ENCODE measurements around the gene BCAR1.
"Not testable (repeated sequence)": the region's sequence is repeated elsewhere in the genome, so short reads cannot be mapped to it uniquely, and the experiment has no call there.

Gene BCAR1

DNA sequence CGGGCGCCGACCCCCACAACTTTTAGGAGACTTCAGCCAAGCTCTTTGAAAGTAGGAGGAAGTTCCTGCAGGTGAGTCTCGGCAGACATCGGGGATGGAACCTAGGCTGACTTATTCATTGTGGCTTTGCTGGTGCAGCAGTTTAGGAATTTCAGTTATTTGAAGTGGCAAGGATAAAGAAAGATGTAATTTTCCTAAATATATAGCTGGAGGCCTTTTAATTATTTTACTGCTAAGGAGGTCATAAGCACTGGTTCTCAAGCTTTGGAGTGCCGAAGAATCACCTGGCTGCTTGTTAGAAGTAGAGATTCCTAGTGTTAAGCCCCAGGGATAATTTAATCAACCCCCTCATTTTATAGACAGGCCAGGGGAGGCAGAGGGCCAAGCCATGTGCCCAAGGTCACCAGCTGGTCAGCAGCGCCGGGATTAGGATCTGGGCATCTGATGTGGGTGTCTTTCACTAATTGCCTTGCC, 28.9 kb upstream of the BCAR1 start:
- no peak overlapping the region for H3K27ac ChIP-seq
- TF ChIP-seq, protein P1, sequence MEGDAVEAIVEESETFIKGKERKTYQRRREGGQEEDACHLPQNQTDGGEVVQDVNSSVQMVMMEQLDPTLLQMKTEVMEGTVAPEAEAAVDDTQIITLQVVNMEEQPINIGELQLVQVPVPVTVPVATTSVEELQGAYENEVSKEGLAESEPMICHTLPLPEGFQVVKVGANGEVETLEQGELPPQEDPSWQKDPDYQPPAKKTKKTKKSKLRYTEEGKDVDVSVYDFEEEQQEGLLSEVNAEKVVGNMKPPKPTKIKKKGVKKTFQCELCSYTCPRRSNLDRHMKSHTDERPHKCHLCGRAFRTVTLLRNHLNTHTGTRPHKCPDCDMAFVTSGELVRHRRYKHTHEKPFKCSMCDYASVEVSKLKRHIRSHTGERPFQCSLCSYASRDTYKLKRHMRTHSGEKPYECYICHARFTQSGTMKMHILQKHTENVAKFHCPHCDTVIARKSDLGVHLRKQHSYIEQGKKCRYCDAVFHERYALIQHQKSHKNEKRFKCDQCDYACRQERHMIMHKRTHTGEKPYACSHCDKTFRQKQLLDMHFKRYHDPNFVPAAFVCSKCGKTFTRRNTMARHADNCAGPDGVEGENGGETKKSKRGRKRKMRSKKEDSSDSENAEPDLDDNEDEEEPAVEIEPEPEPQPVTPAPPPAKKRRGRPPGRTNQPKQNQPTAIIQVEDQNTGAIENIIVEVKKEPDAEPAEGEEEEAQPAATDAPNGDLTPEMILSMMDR (conservative IDR thresholded peaks at IDR 0.05) = no peak
- TF ChIP-seq ZFX (IDR thresholded peaks at IDR 0.05) = no peak

DNA sequence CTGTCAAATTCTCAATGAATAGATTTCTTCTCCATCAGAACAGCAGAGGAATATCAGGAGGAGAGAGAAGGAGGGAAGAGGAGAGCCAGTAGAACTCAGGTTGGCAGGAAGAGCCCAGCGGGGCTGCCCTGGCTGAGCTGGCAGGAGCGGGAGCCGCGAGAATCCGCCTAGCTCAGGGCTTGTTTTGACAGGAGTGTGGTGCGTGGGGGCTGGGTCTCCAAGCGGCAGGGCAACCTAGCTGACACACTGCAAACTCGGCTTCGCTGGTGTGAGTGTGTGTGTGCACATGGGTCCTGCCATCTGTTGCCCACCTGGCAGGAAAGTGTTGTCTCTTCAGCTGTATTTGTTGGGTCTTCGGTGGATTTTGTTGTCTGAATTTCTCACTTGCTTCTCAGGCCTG, 27.9 kb upstream of the BCAR1 start:
- H3K27ac ChIP-seq = no peak overlapping the region
- no peak for TF ChIP-seq ZFX (IDR thresholded peaks at IDR 0.05)
- TF ChIP-seq, protein P1 (conservative IDR thresholded peaks at IDR 0.05) = no peak

DNA sequence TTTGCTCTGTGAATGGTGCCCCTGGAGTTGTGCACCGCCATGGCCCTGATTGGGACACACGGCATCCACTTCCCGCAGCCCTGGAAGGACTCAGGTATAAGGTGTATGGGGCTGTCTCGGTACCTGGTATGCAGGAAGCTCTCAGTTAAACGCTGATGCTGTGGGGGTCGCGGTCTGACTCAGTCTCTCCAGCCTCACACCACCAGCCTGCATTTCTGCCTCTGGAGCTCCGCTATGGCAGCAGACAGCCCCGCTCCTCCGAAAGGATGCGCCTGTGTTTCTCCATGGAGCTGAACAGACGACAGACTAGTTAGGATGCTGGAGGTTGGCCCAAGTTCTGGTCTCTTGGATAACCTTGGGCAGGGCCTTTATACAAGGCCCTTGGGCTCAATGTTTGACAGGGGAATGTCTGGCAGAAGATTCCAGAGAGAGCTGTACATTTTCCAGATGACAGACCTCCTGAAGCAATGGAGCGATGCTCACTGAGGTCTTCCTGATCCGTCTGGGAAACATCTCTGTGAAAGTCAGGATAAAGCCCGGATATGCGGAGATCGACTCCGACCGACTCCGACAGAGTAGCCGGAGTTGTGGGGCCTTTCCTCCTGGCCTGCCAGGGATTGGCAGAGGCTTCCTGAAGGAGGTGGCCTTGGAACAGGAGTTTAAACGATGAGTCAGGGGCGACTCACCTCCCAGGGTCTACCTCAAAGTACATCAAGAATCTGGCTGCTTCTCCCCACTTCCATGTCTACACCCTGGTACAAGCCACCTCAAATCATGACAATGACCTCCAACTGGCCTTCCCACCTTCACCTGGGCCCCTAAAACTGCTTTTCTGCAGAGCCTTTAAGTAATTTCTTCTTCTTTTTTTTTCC, 21.9 kb upstream of the BCAR1 start:
- TF ChIP-seq ZFX (IDR thresholded peaks at IDR 0.05) = no peak
- TF ChIP-seq, protein P1 (conservative IDR thresholded peaks at IDR 0.05) = no peak

DNA sequence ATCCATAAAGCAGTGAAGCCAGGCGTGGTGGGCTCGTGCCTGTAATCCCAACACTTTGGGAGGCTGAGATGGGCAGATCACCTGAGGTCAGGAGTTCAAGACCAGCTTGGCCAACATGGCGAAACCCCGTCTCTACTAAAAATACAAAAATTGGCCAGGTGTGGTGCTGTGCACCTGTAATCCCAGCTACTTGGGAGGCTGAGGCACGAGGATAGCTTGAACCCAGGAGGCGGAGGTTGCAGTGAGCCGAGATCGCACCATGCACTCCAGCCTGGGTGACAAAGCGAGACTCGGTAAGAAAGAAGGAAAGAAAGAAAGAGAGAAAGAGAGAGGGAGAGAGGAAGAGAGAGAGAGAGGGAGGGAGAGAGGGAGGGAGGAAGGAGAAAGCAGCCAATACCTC, 21.2 kb upstream of the BCAR1 start:
- H3K27ac ChIP-seq = not testable (repeated sequence)

More for the DNA sequence above, 21.9 kb upstream of the BCAR1 start:
- H3K27ac ChIP-seq = no peak overlapping the region

DNA sequence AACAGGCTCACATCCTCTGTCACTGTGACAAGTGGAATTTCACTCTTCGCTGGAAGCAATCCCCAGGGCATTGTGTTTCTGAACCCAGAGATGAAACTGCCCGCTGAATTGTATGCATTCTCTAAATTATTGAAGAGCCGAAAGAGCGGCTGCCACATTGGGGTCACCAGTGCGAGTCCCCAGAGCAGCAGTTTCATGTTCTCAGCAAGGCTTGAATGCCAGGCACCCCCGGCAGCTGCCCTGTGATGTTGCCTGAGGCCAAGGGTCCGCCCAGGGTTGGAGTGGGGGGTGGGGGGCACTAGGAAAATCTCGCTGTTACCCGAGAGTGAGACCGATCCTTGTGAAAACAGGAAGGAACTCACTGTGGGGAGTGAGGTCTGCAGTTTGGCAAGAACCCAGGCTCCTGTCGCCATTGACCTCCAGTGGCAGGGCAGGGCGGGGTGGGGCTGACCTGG, 20.7 kb upstream of the BCAR1 start:
- no peak overlapping the region for H3K27ac ChIP-seq
- no peak for TF ChIP-seq ZFX (IDR thresholded peaks at IDR 0.05)

DNA sequence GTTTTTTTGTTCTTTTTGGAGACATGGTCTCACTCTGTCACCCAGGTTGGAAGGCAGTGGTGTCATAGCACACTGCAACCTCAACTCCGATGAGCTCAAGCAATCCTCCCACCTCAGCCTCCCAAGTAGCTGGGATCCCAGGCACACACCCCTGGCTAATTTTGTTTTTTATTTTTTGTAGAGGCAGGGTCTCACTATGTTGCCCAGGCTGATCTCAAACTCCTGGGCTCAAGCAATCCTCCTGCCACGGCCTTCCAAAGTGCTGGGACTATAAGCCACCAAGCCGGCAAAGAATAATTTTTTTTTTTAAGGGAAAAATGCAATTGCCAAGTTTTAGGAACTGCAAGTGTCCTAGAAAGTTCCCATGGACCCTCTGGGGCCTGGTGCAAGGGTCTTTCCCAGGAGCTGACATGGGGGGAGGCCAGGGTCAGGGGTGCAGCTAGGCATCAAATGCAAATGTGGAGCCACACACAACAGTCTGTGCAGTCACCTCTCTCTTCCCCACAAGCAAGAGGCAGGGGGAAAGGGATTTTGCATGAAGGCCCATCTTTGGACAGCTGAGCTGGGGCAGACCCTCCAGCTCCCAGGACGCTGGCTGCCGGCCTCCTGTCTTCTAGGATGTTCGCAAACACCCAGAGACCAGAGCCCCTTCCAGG, 20.1 kb upstream of the BCAR1 start:
- TF ChIP-seq, protein P1 (conservative IDR thresholded peaks at IDR 0.05) = no peak
- H3K27ac ChIP-seq = no peak overlapping the region

DNA sequence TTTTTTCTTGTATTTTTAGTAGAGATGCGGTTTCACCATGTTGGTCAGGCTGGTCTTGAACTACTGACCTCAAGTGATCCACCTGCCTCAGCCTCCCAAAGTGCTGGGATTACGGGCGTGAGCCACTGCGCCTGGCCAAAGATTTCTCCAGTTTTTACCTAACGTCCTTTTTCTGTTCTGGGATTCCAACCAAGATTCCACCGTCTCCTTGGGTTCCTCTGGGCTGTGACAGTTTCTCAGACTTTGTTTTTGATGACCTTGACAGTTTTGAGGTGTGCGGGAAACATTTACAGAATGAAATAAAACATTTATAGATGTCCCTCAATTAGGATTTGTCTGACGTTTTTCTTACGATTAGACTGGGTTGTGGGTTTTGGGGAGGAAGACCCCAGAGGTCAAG, 17.9 kb upstream of the BCAR1 start:
- H3K27ac ChIP-seq = not testable (repeated sequence)

DNA sequence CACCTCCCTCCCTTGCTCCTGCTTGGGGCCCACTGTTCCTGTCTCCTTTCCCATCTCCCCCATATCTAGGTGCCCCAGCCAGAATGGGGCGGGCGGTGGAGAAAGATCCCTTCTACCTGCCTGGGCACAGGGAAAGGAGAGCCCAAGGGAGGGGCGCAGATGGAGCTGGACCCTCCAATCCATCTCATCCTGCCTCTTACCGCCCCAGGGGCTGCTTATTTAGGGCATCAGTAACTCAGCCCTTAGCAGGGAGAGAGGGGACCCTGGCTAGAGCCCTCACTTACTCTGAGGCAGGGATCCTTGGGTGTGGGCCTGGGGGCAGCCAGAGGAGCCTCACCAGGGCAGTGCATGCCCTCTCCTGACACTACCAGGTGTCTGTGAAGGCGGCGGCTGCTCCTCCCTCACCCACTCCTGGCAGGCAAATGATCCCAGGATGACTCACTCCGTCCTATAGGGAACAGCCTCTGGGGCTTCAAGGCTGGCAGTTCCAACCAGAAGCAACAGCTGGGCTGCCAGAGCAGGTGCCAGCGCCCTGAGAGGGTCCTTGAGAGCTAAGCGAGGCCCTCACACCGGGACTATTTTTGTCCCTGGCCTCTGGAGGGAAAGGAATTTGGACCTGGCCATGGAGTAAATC, 16.3 kb upstream of the BCAR1 start:
- peak overlapping the region; percentile 99; the same call in 1 of the 2 replicates for H3K27ac ChIP-seq
- no peak for TF ChIP-seq ZFX (IDR thresholded peaks at IDR 0.05)
- TF ChIP-seq, protein P1 (conservative IDR thresholded peaks at IDR 0.05) = no peak
